NB4 (cell line): ENCODE data around the gene PBX1.

Experiments used
- POLR2A ChIP-seq: IDR thresholded peaks from 2 replicates; pipeline ENCODE4 v1.6.1; 2011; ENCODE audit warnings: mild to moderate bottlenecking; ENCODE audit not compliant: insufficient read length; ENCODE audit errors: extremely low read depth
- TF ChIP-seq, protein P1 (sequence below): IDR thresholded peaks from one replicate; pipeline ENCODE4 v1.5.1; 2012; ENCODE audit warnings: low read depth, low read length

DNA sequence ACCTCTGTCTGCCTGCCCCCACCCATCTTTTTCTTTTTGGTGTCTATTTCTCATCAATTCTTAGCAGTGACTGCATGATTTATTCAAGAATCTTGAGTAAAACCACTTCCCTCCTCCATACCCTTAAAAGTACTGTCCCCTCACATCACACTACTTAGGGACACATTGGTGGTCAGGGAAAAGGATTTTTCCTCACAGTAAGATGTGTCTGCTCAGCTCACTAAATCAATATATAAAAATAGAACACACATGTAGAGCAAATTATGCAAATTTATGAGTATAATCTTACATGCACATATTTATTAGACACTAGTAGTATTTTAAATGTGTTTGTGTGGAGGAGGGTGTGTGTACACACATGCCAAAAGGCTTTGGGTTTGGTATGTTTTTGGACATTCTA, 202.0 kb downstream of the PBX1 start:
- TF ChIP-seq POLR2A: no peak
- TF ChIP-seq, protein P1, sequence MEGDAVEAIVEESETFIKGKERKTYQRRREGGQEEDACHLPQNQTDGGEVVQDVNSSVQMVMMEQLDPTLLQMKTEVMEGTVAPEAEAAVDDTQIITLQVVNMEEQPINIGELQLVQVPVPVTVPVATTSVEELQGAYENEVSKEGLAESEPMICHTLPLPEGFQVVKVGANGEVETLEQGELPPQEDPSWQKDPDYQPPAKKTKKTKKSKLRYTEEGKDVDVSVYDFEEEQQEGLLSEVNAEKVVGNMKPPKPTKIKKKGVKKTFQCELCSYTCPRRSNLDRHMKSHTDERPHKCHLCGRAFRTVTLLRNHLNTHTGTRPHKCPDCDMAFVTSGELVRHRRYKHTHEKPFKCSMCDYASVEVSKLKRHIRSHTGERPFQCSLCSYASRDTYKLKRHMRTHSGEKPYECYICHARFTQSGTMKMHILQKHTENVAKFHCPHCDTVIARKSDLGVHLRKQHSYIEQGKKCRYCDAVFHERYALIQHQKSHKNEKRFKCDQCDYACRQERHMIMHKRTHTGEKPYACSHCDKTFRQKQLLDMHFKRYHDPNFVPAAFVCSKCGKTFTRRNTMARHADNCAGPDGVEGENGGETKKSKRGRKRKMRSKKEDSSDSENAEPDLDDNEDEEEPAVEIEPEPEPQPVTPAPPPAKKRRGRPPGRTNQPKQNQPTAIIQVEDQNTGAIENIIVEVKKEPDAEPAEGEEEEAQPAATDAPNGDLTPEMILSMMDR: no peak
